Astrocyte (in vitro differentiated cells and primary cell): ENCODE data around the gene FFAR2. TPM values are rescaled to one million over a fixed set of nuclear protein-coding genes. Genes with fewer than 3 reads are reported as not detected.
"Not testable (repeated sequence)": the region's sequence is repeated elsewhere in the genome, so short reads cannot be mapped to it uniquely, and the experiment has no call there.

Experiments
- DNase-seq: peaks from one replicate; pipeline ENCODE4 v3.0.0-alpha.2; 2010; ENCODE audit warnings: low read depth
- FAIRE-seq: peaks from 2 replicates; lab custom pipeline; 2011; peaks lifted over from hg19 to GRCh38; lab: Jason Lieb, UNC
- H2AFZ ChIP-seq: 2 replicates; pipeline ENCODE4 v1.6.0; 2012; ENCODE audit warnings: low read depth, low read length, inconsistent platforms
- H3K27ac ChIP-seq: 2 replicates; pipeline ENCODE4 v1.5.1; 2011; ENCODE audit warnings: low read depth, low read length, inconsistent platforms
- H3K27me3 ChIP-seq: 2 replicates; pipeline ENCODE4 v1.6.0; 2011; ENCODE audit warnings: low read length, inconsistent platforms; ENCODE audit not compliant: insufficient read depth
- H3K36me3 ChIP-seq: 2 replicates; pipeline ENCODE4 v1.5.1; 2011; ENCODE audit warnings: low read length, inconsistent platforms; ENCODE audit not compliant: insufficient read depth
- H3K4me1 ChIP-seq: 2 replicates; pipeline ENCODE4 v1.5.1; 2011; ENCODE audit warnings: low read length, inconsistent platforms; ENCODE audit not compliant: insufficient read depth
- H3K4me2 ChIP-seq: 2 replicates; pipeline ENCODE4 v1.6.0; 2012; ENCODE audit warnings: low read length, inconsistent platforms
- H3K4me3 ChIP-seq: 2 replicates; pipeline ENCODE4 v1.5.1; 2011; ENCODE audit warnings: low read depth, mild to moderate bottlenecking, low read length, inconsistent platforms; ENCODE audit not compliant: insufficient read depth
- H3K79me2 ChIP-seq: 2 replicates; pipeline ENCODE4 v1.6.0; 2012; ENCODE audit warnings: mild to moderate bottlenecking, low read length, inconsistent platforms; ENCODE audit not compliant: insufficient read depth
- H3K9ac ChIP-seq: 2 replicates; pipeline ENCODE4 v1.6.0; 2012; ENCODE audit warnings: mild to moderate bottlenecking, low read length, inconsistent platforms
- H3K9me3 ChIP-seq: 2 replicates; pipeline ENCODE4 v1.5.1; 2012; ENCODE audit warnings: low read depth, mild to moderate bottlenecking, low read length, inconsistent platforms; ENCODE audit not compliant: insufficient read depth
- H4K20me1 ChIP-seq: 2 replicates; pipeline ENCODE4 v1.6.0; 2012; ENCODE audit warnings: low read length, inconsistent platforms; ENCODE audit not compliant: insufficient read depth
- H3K27ac Mint-ChIP-seq: one replicate; pipeline ENCODE4 v1.8.0; 2021; ENCODE audit warnings: mild to moderate bottlenecking, mixed read lengths; ENCODE audit not compliant: unreplicated experiment
- H3K27me3 Mint-ChIP-seq: one replicate; pipeline ENCODE4 v1.8.0; 2021; ENCODE audit warnings: low read depth, mixed read lengths; ENCODE audit not compliant: unreplicated experiment
- H3K36me3 Mint-ChIP-seq: one replicate; pipeline ENCODE4 v1.8.0; 2021; ENCODE audit warnings: low read depth, mixed read lengths; ENCODE audit not compliant: unreplicated experiment
- H3K4me1 Mint-ChIP-seq: one replicate; pipeline ENCODE4 v1.8.0; 2021; ENCODE audit warnings: low read depth, mixed read lengths; ENCODE audit not compliant: unreplicated experiment
- H3K4me3 Mint-ChIP-seq: one replicate; pipeline ENCODE4 v1.8.0; 2021; ENCODE audit warnings: mild to moderate bottlenecking, moderate library complexity, mixed read lengths; ENCODE audit not compliant: unreplicated experiment
- H3K9me3 Mint-ChIP-seq: one replicate; pipeline ENCODE4 v1.8.0; 2021; ENCODE audit warnings: mild to moderate bottlenecking, mixed read lengths; ENCODE audit not compliant: unreplicated experiment
- EZH2 ChIP-seq: IDR thresholded peaks from 2 replicates; pipeline ENCODE4 v1.6.1; 2012; ENCODE audit warnings: mild to moderate bottlenecking, low read length, inconsistent platforms; ENCODE audit not compliant: insufficient read depth
- total RNA-seq: library from RNA; stranded (reverse); gene quantifications from 2 replicates; pipeline ENCODE4 v1.2.1, GENCODE V29; 2021
- TF ChIP-seq, protein P1 (sequence below): IDR thresholded peaks from 2 replicates; pipeline ENCODE4 v1.5.1; 2011; ENCODE audit warnings: low read depth, mild to moderate bottlenecking, inconsistent platforms, low read length, moderate library complexity; ENCODE audit not compliant: insufficient read depth

Gene FFAR2
- total RNA-seq, 1 donor from 2014 or later = not detected

DNA sequence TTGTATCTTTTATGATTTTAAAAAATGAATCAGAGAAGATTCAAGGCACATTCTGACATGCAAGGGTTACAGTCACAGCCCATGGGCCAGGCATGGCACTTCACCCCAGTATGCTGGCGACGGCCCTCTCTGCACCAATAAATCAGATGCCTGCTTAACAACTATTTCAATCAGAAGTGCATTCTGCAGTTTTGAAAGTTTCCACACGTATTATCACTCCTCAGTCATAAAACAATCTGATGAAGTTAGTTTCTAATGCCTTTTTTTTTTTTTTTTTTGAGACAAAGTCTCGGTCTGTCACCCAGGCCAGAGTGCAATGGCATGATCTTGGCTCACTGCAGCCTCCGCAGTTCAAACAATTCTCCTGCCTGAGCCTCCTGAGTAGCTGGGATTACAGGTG, 28.3 kb upstream of the FFAR2 start:
- DNase-seq (no peak), FAIRE-seq (no peak)
- Mint-ChIP-seq H3K4me3 (no peak overlapping the region), H3K27me3 (peaks cover 53% of the 10 kb centered on the region), H3K27ac (no peak overlapping the region), H3K36me3 (no peaks in the 10 kb centered on the region), H3K9me3 (no peaks in the 10 kb centered on the region), H3K4me1 (no peaks in the 10 kb centered on the region)
- Histone ChIP-seq H3K4me2 (no peak overlapping the region), H4K20me1 (no peaks in the 10 kb centered on the region), H3K27ac (no peak overlapping the region), H3K9ac (no peak overlapping the region), H3K4me3 (no peak overlapping the region), H3K9me3 (no peaks in the 10 kb centered on the region), H3K79me2 (no peaks in the 10 kb centered on the region), H3K36me3 (no peaks in the 10 kb centered on the region), H2AFZ (no peak overlapping the region), H3K4me1 (no peaks in the 10 kb centered on the region), H3K27me3 (no peaks in the 10 kb centered on the region)
- TF ChIP-seq, protein P1, sequence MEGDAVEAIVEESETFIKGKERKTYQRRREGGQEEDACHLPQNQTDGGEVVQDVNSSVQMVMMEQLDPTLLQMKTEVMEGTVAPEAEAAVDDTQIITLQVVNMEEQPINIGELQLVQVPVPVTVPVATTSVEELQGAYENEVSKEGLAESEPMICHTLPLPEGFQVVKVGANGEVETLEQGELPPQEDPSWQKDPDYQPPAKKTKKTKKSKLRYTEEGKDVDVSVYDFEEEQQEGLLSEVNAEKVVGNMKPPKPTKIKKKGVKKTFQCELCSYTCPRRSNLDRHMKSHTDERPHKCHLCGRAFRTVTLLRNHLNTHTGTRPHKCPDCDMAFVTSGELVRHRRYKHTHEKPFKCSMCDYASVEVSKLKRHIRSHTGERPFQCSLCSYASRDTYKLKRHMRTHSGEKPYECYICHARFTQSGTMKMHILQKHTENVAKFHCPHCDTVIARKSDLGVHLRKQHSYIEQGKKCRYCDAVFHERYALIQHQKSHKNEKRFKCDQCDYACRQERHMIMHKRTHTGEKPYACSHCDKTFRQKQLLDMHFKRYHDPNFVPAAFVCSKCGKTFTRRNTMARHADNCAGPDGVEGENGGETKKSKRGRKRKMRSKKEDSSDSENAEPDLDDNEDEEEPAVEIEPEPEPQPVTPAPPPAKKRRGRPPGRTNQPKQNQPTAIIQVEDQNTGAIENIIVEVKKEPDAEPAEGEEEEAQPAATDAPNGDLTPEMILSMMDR = no peak
- no peak for TF ChIP-seq EZH2

DNA sequence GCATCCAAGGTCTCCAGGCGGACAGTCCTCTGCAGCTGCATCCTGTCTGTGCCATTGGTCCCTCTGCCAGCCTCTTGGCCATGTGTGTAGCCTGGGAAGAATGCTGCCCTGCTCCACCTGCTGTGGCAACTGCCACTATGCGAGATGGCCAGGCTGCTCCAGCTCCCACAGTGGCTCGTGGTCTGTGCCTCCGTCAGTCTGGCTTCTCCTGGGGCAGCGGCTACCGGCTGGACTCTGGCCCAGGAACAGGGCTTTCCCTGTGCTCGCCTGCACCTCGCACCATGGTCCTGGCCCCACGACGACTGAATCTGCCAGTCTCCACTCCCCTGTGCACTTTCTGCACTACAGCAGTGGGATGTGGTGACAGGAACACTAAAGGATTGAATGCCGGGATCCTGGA, 26.7 kb upstream of the FFAR2 start:
- Histone ChIP-seq H4K20me1 (no peaks in the 10 kb centered on the region), H3K9ac (no peak overlapping the region), H3K27me3 (no peaks in the 10 kb centered on the region), H3K9me3 (no peaks in the 10 kb centered on the region), H3K36me3 (no peaks in the 10 kb centered on the region), H3K4me2 (no peak overlapping the region), H3K79me2 (no peaks in the 10 kb centered on the region), H3K4me3 (no peak overlapping the region), H2AFZ (no peak overlapping the region), H3K27ac (no peak overlapping the region), H3K4me1 (no peaks in the 10 kb centered on the region)
- peaks cover 48% of the 10 kb centered on the region for H3K27me3 Mint-ChIP-seq
- no peaks in the 10 kb centered on the region for H3K9me3 Mint-ChIP-seq
- H3K36me3 Mint-ChIP-seq = no peaks in the 10 kb centered on the region
- no peak overlapping the region for H3K27ac Mint-ChIP-seq
- no peak for DNase-seq
- H3K4me3 Mint-ChIP-seq = no peak overlapping the region
- no peak for TF ChIP-seq EZH2
- TF ChIP-seq, protein P1 = no peak
- H3K4me1 Mint-ChIP-seq = no peaks in the 10 kb centered on the region
- FAIRE-seq = no peak

DNA sequence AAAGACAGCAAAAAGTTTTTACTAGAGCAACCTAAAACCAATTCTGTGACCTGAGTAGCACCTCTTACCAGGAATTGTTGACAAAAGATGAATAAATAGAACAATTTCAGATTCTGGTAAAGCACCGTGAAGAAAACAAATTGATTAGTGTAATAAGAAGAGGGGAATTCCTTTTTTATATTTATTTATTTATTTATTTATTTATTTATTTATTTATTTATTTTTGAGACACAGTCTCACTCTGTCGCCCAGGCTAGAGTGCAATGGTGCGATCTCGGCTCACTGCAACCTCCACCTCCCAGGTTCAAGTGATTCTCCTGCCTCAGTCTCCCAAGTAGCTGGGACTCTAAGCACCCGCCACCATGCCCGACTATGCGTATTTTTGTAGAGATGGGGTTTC, 24.7 kb upstream of the FFAR2 start:
- not testable (repeated sequence) for H3K9ac ChIP-seq, FAIRE-seq, H3K27me3 ChIP-seq, H3K4me1 Mint-ChIP-seq, H3K36me3 ChIP-seq, H3K4me3 Mint-ChIP-seq, H3K36me3 Mint-ChIP-seq, H4K20me1 ChIP-seq, H3K9me3 ChIP-seq, H2AFZ ChIP-seq, H3K4me3 ChIP-seq, H3K9me3 Mint-ChIP-seq, H3K4me1 ChIP-seq, H3K27ac Mint-ChIP-seq, H3K79me2 ChIP-seq, H3K4me2 ChIP-seq, H3K27ac ChIP-seq, DNase-seq
- peaks cover 31% of the 10 kb centered on the region for H3K27me3 Mint-ChIP-seq
